Fibroblast of lung (primary cell): Measurements from ENCODE around the gene PET100. TPM values are rescaled to one million over a fixed set of nuclear protein-coding genes. Genes with fewer than 3 reads are reported as not detected.

ENCODE experiments used
- DNase-seq, 2 donors: peaks; one replicate each; pipeline versions ENCODE4 v3.0.0 to v3.0.0-alpha.2; 2010; ENCODE audit warnings: low read depth in 2 of 2
- H2AFZ ChIP-seq: 2 replicates; pipeline ENCODE4 v1.5.1; 2012; ENCODE audit warnings: low read length, control low read depth, inconsistent platforms
- H3K27ac ChIP-seq: 2 replicates; pipeline ENCODE4 v1.5.1; 2011; ENCODE audit warnings: low read length, control low read depth; ENCODE audit not compliant: insufficient read depth
- H3K27me3 ChIP-seq: 2 replicates; pipeline ENCODE4 v1.5.1; 2011; ENCODE audit warnings: mild to moderate bottlenecking, low read length; ENCODE audit not compliant: control insufficient read depth, insufficient read depth
- H3K36me3 ChIP-seq: 2 replicates; pipeline ENCODE4 v1.5.1; 2011; ENCODE audit warnings: low read length; ENCODE audit not compliant: control insufficient read depth, insufficient read depth
- H3K4me1 ChIP-seq: 2 replicates; pipeline ENCODE4 v1.5.1; 2011; ENCODE audit warnings: low read length; ENCODE audit not compliant: control insufficient read depth, insufficient read depth; ENCODE audit errors: extremely low read depth
- H3K4me2 ChIP-seq: 2 replicates; pipeline ENCODE4 v1.5.1; 2011; ENCODE audit warnings: low read length, control low read depth; ENCODE audit not compliant: insufficient read depth; ENCODE audit errors: extremely low read depth
- H3K4me3 ChIP-seq, 4 experiments: fragments of 200-600 bp in 1 of 4; sonication (generic) in 1 of 4; replicated peaks in 1 of 4; 2 replicates each; pipeline ENCODE4 v1.5.1; 2011 to 2016; ENCODE audit warnings: low read length in 4 of 4, low read depth in 3 of 4, mild to moderate bottlenecking in 3 of 4, control low read depth in 2 of 4, inconsistent platforms in 1 of 4, mixed read lengths in 1 of 4; ENCODE audit not compliant: insufficient read depth in 1 of 4; ENCODE audit errors: control extremely low read depth in 1 of 4
- H3K79me2 ChIP-seq: 2 replicates; pipeline ENCODE4 v1.5.1; 2012; ENCODE audit warnings: mild to moderate bottlenecking, low read length, inconsistent platforms; ENCODE audit not compliant: control insufficient read depth, insufficient read depth
- H3K9ac ChIP-seq: 2 replicates; pipeline ENCODE4 v1.5.1; 2011; ENCODE audit warnings: mild to moderate bottlenecking, low read length, control low read depth; ENCODE audit not compliant: insufficient read depth
- H3K9me3 ChIP-seq: 2 replicates; pipeline ENCODE4 v1.5.1; 2012; ENCODE audit warnings: low read depth, low read length; ENCODE audit not compliant: control insufficient read depth, insufficient read depth
- H4K20me1 ChIP-seq: 2 replicates; pipeline ENCODE4 v1.5.1; 2011; ENCODE audit warnings: low read length; ENCODE audit not compliant: control insufficient read depth, insufficient read depth; ENCODE audit errors: extremely low read depth
- EZH2 ChIP-seq: IDR thresholded peaks from 2 replicates; pipeline ENCODE4 v1.5.1; 2012; ENCODE audit warnings: low read length, control low read depth, mild to moderate bottlenecking; ENCODE audit errors: missing control alignments
- polyA plus RNA-seq, 2 donors: library from polyadenylated mRNA; depleted of rRNA in 1 of 2; stranded (reverse) in 1 of 2; unstranded in 1 of 2; fragments of >200 nt; gene quantifications; 2 replicates each; pipeline ENCODE4 v1.2.1, GENCODE V29; 2011 to 2012; ENCODE audit warnings: missing spikeins in 1 of 2
- total RNA-seq: library from RNA; depleted of rRNA; stranded (reverse); fragments of >200 nt; gene quantifications from 2 replicates; pipeline ENCODE4 v1.2.1, GENCODE V29; 2014
- TF ChIP-seq, protein P1 (sequence below), 2 donors: IDR thresholded peaks in 1 of 2; conservative IDR thresholded peaks in 1 of 2; 1 replicate in 1 of 2; 2 replicates in 1 of 2; pipeline ENCODE4 v1.5.1; 2011 to 2012; ENCODE audit warnings: low read length in 2 of 2, control low read depth in 1 of 2, inconsistent platforms in 1 of 2, low read depth in 1 of 2, mild to moderate bottlenecking in 1 of 2

The PET100 gene
- total and polyA plus RNA-seq, 2 donors (not counting 1 experiment from before 2014, with no cell fraction given) = 15.7 to 38.8 TPM

DNA sequence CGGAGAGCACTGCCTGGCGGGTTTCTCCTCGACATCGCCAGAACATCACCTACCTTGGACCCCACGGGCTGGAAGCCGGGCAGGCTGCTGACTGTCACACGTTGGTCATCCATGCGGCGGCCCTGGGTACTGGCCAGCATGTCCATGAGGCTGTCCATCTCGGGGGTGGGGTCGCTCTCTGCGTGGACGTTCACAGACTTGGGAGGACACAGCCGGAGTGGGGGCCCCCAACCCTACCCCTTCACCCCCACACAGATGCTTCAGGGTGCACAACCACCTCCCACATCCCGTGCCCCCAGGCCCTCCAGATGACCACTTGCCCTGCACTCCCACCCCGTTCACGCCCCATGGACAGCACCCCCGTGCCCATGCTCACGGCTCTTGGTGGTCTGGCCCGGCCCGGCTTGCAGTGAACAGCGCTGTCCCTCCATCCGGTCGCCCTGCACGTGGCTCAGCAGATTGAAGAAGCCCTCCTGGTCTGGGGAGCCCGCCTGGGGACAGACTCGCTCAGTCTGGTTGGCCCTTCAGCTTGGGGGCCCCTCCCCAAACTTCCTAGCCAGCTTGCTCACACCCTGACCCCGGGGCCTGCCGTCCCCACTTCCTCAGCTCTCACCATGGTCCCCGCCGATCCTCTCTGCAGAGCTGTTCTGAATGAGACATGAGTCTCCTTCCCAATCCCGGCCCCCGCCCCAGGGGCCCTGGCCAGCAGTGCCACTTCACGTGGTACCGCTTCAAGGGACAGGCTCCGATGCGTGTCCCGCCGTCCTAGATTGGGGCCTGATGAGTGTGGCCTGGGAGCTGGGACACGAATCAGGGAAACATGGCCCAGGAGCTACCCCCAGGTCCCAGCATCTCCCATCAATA lies 3.0 kb downstream of the PET100 start:
- no peak overlapping the region for H2AFZ ChIP-seq
- peaks cover 30% of the 10 kb centered on the region for H3K79me2 ChIP-seq
- H3K27ac ChIP-seq = no peak overlapping the region
- peaks cover 8% of the 10 kb centered on the region for H3K27me3 ChIP-seq
- no peaks in the 10 kb centered on the region for H3K36me3 ChIP-seq
- H3K4me2 ChIP-seq = no peak overlapping the region
- DNase-seq = no peak
- H4K20me1 ChIP-seq = no peaks in the 10 kb centered on the region
- H3K4me1 ChIP-seq = peaks cover 9% of the 10 kb centered on the region
- H3K9ac ChIP-seq = no peak overlapping the region
- H3K4me3 ChIP-seq = no peak overlapping the region
- TF ChIP-seq, protein P1, sequence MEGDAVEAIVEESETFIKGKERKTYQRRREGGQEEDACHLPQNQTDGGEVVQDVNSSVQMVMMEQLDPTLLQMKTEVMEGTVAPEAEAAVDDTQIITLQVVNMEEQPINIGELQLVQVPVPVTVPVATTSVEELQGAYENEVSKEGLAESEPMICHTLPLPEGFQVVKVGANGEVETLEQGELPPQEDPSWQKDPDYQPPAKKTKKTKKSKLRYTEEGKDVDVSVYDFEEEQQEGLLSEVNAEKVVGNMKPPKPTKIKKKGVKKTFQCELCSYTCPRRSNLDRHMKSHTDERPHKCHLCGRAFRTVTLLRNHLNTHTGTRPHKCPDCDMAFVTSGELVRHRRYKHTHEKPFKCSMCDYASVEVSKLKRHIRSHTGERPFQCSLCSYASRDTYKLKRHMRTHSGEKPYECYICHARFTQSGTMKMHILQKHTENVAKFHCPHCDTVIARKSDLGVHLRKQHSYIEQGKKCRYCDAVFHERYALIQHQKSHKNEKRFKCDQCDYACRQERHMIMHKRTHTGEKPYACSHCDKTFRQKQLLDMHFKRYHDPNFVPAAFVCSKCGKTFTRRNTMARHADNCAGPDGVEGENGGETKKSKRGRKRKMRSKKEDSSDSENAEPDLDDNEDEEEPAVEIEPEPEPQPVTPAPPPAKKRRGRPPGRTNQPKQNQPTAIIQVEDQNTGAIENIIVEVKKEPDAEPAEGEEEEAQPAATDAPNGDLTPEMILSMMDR (conservative IDR thresholded peaks at IDR 0.05 in 1 of 2, IDR thresholded peaks at IDR 0.05 in 1 of 2; ENCODE audit: low read depth in 1 of 2, low read length in 2 of 2) = no peak
- no peak for TF ChIP-seq EZH2
- no peaks in the 10 kb centered on the region for H3K9me3 ChIP-seq

DNA sequence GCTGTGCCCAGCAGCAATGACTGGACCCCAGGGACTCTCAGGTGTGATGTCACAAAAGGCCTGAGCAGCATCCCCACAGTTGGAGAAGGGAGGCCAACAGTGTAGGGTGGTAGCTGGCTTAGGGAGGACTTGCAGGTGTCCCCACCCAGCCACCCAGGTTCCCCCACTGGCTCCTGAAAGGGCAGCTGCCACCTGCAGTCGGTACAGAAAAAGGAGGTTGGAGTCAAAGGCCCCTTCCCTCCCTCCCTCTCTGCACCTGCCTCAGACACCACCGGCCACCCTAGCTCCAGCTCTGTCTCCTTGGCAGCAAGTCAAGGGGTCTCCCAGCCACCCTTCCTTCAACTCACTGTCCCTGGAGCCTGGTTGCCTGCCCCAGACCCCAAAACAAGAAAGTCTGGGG lies 4.1 kb downstream of the PET100 start, which contains the start of gene PCP2:
Gene PCP2, minus strand, starts transcription at position 22 of the 400 bp plus-strand sequence. CDS start 262 bp downstream, outside the sequence.
- no peaks in the 10 kb centered on the region for H3K36me3 ChIP-seq
- no peak within 1 kb of the TSS for H3K9ac ChIP-seq
- H2AFZ ChIP-seq = no peak within 1 kb of the TSS
- no peak within 1 kb of the TSS for H3K27ac ChIP-seq
- H3K4me3 ChIP-seq = no peak within 1 kb of the TSS
- no peak within 1 kb of the TSS for H3K4me2 ChIP-seq
- peaks cover 8% of the 10 kb centered on the region for H3K27me3 ChIP-seq
- no peak for DNase-seq
- H4K20me1 ChIP-seq = no peaks in the 10 kb centered on the region
- peaks cover 19% of the 10 kb centered on the region for H3K79me2 ChIP-seq
- H3K9me3 ChIP-seq = no peaks in the 10 kb centered on the region
- peaks cover 5% of the 10 kb centered on the region for H3K4me1 ChIP-seq
- no peak for TF ChIP-seq EZH2
- TF ChIP-seq, protein P1 (conservative IDR thresholded peaks at IDR 0.05 in 1 of 2, IDR thresholded peaks at IDR 0.05 in 1 of 2; ENCODE audit: low read depth in 1 of 2, low read length in 2 of 2) = no peak

DNA sequence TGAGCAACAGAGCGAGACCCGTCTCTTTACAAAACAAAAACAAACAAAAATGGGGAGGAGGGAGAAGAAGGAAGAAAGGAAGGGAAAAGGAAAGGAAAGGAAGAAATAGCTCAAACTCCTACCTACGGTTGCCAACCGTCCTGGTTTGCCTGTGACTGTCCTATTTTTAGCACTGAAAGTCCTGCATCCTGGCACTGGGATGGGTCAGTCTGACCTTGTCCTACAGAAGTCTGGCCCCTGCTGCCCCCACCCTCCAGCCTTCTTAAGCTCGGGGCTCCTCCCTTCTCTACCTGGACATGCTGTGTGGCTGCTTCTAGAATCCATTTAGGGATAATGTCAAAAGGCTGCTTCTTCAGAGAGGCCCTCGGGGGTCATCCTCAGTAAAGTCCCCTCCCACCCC lies 6.1 kb downstream of the PET100 start:
- no peak overlapping the region for H3K9ac ChIP-seq
- no peak overlapping the region for H2AFZ ChIP-seq
- no peaks in the 10 kb centered on the region for H3K9me3 ChIP-seq
- no peak overlapping the region for H3K27ac ChIP-seq
- H3K79me2 ChIP-seq = peaks cover 2% of the 10 kb centered on the region
- H3K4me3 ChIP-seq = no peak overlapping the region
- H3K36me3 ChIP-seq = no peaks in the 10 kb centered on the region
- no peak for DNase-seq
- no peak for TF ChIP-seq EZH2
- TF ChIP-seq, protein P1 (conservative IDR thresholded peaks at IDR 0.05 in 1 of 2, IDR thresholded peaks at IDR 0.05 in 1 of 2; ENCODE audit: low read depth in 1 of 2, low read length in 2 of 2) = no peak
- peaks cover under 1% of the 10 kb centered on the region for H3K4me1 ChIP-seq
- peaks cover 8% of the 10 kb centered on the region for H3K27me3 ChIP-seq
- H3K4me2 ChIP-seq = no peak overlapping the region
- H4K20me1 ChIP-seq = no peaks in the 10 kb centered on the region
